Heart left ventricle (tissue), 16 donors: ENCODE results near the gene C14orf132. TPM values are rescaled to one million over a fixed set of nuclear protein-coding genes. Genes with fewer than 3 reads are reported as not detected.

Source experiments
- ATAC-seq, 4 donors: fragments of 200-7000 bp; cut with Tn5 transposase; one replicate each; pipeline ENCODE4 v1.9.1; 2020 to 2022; ENCODE audit warnings: moderate library complexity in 4 of 4, mild to moderate bottlenecking in 3 of 4, moderate number of reproducible peaks in 1 of 4
- DNase-seq, 5 donors: peaks; one replicate each; pipeline ENCODE4 v3.0.0-alpha.2; 2020
- H3K27ac ChIP-seq, 12 donors: fragments of 200-600 bp; sonication (generic) in 4 of 12; one replicate each; pipeline versions ENCODE4 v1.5.0 to v1.8.0; 2016 to 2022; ENCODE audit warnings: mild to moderate bottlenecking in 2 of 12
- H3K27me3 ChIP-seq, 9 donors: fragments of 200-600 bp; sonication (generic) in 2 of 9; one replicate each; pipeline versions ENCODE4 v1.5.1 to v1.8.0; 2016 to 2022; ENCODE audit warnings: mild to moderate bottlenecking in 3 of 9
- H3K36me3 ChIP-seq, 9 donors: fragments of 200-600 bp; sonication (generic) in 2 of 9; one replicate each; pipeline versions ENCODE4 v1.5.0 to v1.8.0; 2018 to 2022; ENCODE audit warnings: mild to moderate bottlenecking in 2 of 9
- H3K4me1 ChIP-seq, 12 donors: fragments of 200-600 bp; sonication (generic) in 4 of 12; one replicate each; pipeline versions ENCODE4 v1.5.0 to v1.8.0; 2016 to 2022; ENCODE audit warnings: mild to moderate bottlenecking in 3 of 12
- H3K4me3 ChIP-seq, 12 donors: fragments of 200-600 bp; sonication (generic) in 4 of 12; one replicate each; pipeline versions ENCODE4 v1.5.0 to v1.8.0; 2017 to 2022; ENCODE audit warnings: mild to moderate bottlenecking in 9 of 12, moderate library complexity in 4 of 12
- H3K9me3 ChIP-seq, 12 donors: fragments of 200-600 bp; sonication (generic) in 4 of 12; one replicate each; pipeline versions ENCODE4 v1.5.0 to v1.8.0; 2016 to 2022; ENCODE audit warnings: mild to moderate bottlenecking in 1 of 12
- CTCF ChIP-seq, 12 donors: fragments of 200-600 bp; sonication (generic) in 4 of 12; IDR thresholded peaks; one replicate each; pipeline versions ENCODE4 v1.5.0 to v1.8.0; 2018 to 2022; ENCODE audit warnings: antibody characterized with exemption in 12 of 12, mild to moderate bottlenecking in 5 of 12
- POLR2A ChIP-seq, 2 donors: fragments of 450-650 bp; IDR thresholded peaks; one replicate each; pipeline ENCODE4 v1.6.1; 2017; ENCODE audit warnings: antibody characterized with exemption in 2 of 2, mild to moderate bottlenecking in 2 of 2, moderate library complexity in 2 of 2
- WGBS, 4 donors: extraction: QIAGEN DNeasy Blood & Tissue Kit in 2 of 4; methylation state at CpG; one replicate each; pipeline versions ENCODE4 v1.1.5 to v1.1.7; 2013 to 2018; 5-methylcytosine and 5-hydroxymethylcytosine counted together
- intact Hi-C, 10 donors: fragments of 100-400 bp; cut with DNase I; formaldehyde crosslinking; loops; one replicate each; pipeline versions ENCODE4 v1.11.1 to v1.14.2; 2022
- polyA plus RNA-seq, 2 donors: library from polyadenylated mRNA; stranded (reverse); fragments of 200-250 nt; gene quantifications; one replicate each; pipeline ENCODE4 v1.2.3, GENCODE V29; 2013
- total RNA-seq, 9 donors: library from RNA; depleted of rRNA in 2 of 9; stranded (reverse); fragments of >200 nt in 2 of 9; fragmentation: NEBNext Ultra II Directional in 3 of 9; extraction: Animal tissue kit (Norgen Biotek cat#: 25700) in 3 of 9; gene quantifications; one replicate each; pipeline versions ENCODE4 v1.1.0 to v1.2.4, GENCODE V29; 2016 to 2023
- donor health status: ischemic (EF 13 %, LVEDD 7.1; RV severe dilation, severe dysfunction).
- donor health status: healthy with polysubstance abuse.
- donor health status: DM: no; HTN: yes; CAD: no.
- donor health status: DM: no; HTN: no; CAD: no.
- donor health status: ischemic (EF 25% LVEDD 6.9; RV normal size, moderate dysfunction).
- donor health status: ischemic (EF 25% LVEDD 5.7; RV mildly dilated, moderate dysfunction).
- donor health status: healthy.
- donor health status: DM: yes; HTN: yes; CAD: no.
- donor health status: ischemic (EF 35%, LVEDD 5.7; RV mildly dilated, moderate dysfunction).
- donor health status: nonischemic (EF 11% LVEDD 7.7; RV severe dilation, severe dysfunction).
- donor health status: DM: yes; HTN: yes; CAD: no.
- donor health status: PGD.
- donor health status: ischemic (EF 29% LVEDD 5.4; RV normal size, mild dysfunction).
- donor health status: nonischemic (EF 23%, LVEDD 6.1; RV moderate dilation, normal function).

Gene C14orf132
- total and polyA plus RNA-seq, 11 donors, result 0.76 to 14.9 (median 1.8) TPM

- no peak for TF ChIP-seq POLR2A (IDR thresholded peaks at IDR 0.05)
- no peak for TF ChIP-seq CTCF (IDR thresholded peaks at IDR 0.05)
- DNase-seq (no peak), ATAC-seq (no peak)
- Histone ChIP-seq H3K36me3 (no peaks in the 10 kb centered on the region), H3K27ac (no peak overlapping the region), H3K27me3 (peaks cover 0 to 26% (median 0%) of the 10 kb centered on the region in 9 donors), H3K4me1 (peaks cover 0 to 28% (median 11%) of the 10 kb centered on the region in 12 donors), H3K4me3 (no peak overlapping the region), H3K9me3 (no peaks in the 10 kb centered on the region)
- intact Hi-C loops, result loop anchor here in 4 of 10 donors (10.0 kb wide), 3 partner anchors 99 to 529 kb away; no protein-coding TSS in a partner anchor
- WGBS, 4 donors, result 77 to 82% (median 81%) methylated on average over 4 of the region's 4 CpGs
Measured at GRCh38 chr14:96094211-96094610, 55.0 kb downstream of the C14orf132 start.

GRCh38 chr14:96094656-96095055, 55.5 kb downstream of the C14orf132 start:
- H3K27me3 ChIP-seq, result peaks cover 0 to 29% (median 0%) of the 10 kb centered on the region in 9 donors
- ATAC-seq, result no peak
- H3K36me3 ChIP-seq, result no peaks in the 10 kb centered on the region
- no peak for DNase-seq
- WGBS, 4 donors, result 92 to 97% (median 96%) methylated on average over 5 of the region's 5 CpGs
- intact Hi-C loops, result loop anchor here in 7 of 10 donors (5.0 to 10.0 kb wide), 7 partner anchors 92 to 532 kb away; no protein-coding TSS in a partner anchor
- peaks cover 0 to 27% (median 11%) of the 10 kb centered on the region in 12 donors for H3K4me1 ChIP-seq
- TF ChIP-seq CTCF (IDR thresholded peaks at IDR 0.05) (no peak), POLR2A (IDR thresholded peaks at IDR 0.05) (no peak)
- H3K4me3 ChIP-seq, result no peak overlapping the region
- H3K9me3 ChIP-seq, result no peaks in the 10 kb centered on the region
- H3K27ac ChIP-seq, result no peak overlapping the region

- H3K9me3 ChIP-seq, result no peaks in the 10 kb centered on the region
- no peak overlapping the region for H3K27ac ChIP-seq
- peaks cover 0 to 29% (median 0%) of the 10 kb centered on the region in 9 donors for H3K27me3 ChIP-seq
- H3K4me3 ChIP-seq, result no peak overlapping the region
- H3K4me1 ChIP-seq, result peaks cover 0 to 23% (median 10%) of the 10 kb centered on the region in 12 donors
- ATAC-seq, result no peak
- intact Hi-C loops, result loop anchor here in 7 of 10 donors (5.0 to 10.0 kb wide), 7 partner anchors 93 to 533 kb away; no protein-coding TSS in a partner anchor
- no peaks in the 10 kb centered on the region for H3K36me3 ChIP-seq
- DNase-seq, result no peak
- no peak for TF ChIP-seq POLR2A (IDR thresholded peaks at IDR 0.05)
- no peak for TF ChIP-seq CTCF (IDR thresholded peaks at IDR 0.05)
- WGBS, 4 donors, result 72 to 76% (median 75%) methylated on average over 3 of the region's 3 CpGs
Measured at GRCh38 chr14:96095058-96095457, 55.9 kb downstream of the C14orf132 start.

- Histone ChIP-seq H3K4me1 (peaks cover 0 to 15% (median 7%) of the 10 kb centered on the region in 12 donors), H3K9me3 (no peaks in the 10 kb centered on the region), H3K36me3 (no peaks in the 10 kb centered on the region), H3K27me3 (peaks cover 0 to 29% (median 0%) of the 10 kb centered on the region in 9 donors), H3K27ac (no peak overlapping the region), H3K4me3 (no peak overlapping the region)
- intact Hi-C loops, result loop anchor here in 7 of 10 donors (5.0 to 10.0 kb wide), 7 partner anchors 94 to 534 kb away; no protein-coding TSS in a partner anchor
- ATAC-seq (no peak), DNase-seq (no peak)
- WGBS, 4 donors, result 63 to 66% (median 65%) methylated on average over 13 to 16 of the region's 16 CpGs
- TF ChIP-seq CTCF (IDR thresholded peaks at IDR 0.05) (no peak), POLR2A (IDR thresholded peaks at IDR 0.05) (no peak)
Measured at GRCh38 chr14:96095581-96096476, 56.7 kb downstream of the C14orf132 start.
